Hematopoietic multipotent progenitor cell treated with erythropoietin and hydrocortisone succinate and interleukin-3 and kit ligand, for 17 days (in vitro differentiated cells): ENCODE measurements around the gene MEAK7.
A peak's percentile ranks its signal among the peaks of the same experiment; 100 is the strongest.

Experiments used
- DNase-seq: peaks from one replicate; pipeline ENCODE4 v3.0.0-alpha.2; 2015; ENCODE audit warnings: low spot score

MEAK7 gene, protein sequence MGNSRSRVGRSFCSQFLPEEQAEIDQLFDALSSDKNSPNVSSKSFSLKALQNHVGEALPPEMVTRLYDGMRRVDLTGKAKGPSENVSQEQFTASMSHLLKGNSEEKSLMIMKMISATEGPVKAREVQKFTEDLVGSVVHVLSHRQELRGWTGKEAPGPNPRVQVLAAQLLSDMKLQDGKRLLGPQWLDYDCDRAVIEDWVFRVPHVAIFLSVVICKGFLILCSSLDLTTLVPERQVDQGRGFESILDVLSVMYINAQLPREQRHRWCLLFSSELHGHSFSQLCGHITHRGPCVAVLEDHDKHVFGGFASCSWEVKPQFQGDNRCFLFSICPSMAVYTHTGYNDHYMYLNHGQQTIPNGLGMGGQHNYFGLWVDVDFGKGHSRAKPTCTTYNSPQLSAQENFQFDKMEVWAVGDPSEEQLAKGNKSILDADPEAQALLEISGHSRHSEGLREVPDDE

DNA sequence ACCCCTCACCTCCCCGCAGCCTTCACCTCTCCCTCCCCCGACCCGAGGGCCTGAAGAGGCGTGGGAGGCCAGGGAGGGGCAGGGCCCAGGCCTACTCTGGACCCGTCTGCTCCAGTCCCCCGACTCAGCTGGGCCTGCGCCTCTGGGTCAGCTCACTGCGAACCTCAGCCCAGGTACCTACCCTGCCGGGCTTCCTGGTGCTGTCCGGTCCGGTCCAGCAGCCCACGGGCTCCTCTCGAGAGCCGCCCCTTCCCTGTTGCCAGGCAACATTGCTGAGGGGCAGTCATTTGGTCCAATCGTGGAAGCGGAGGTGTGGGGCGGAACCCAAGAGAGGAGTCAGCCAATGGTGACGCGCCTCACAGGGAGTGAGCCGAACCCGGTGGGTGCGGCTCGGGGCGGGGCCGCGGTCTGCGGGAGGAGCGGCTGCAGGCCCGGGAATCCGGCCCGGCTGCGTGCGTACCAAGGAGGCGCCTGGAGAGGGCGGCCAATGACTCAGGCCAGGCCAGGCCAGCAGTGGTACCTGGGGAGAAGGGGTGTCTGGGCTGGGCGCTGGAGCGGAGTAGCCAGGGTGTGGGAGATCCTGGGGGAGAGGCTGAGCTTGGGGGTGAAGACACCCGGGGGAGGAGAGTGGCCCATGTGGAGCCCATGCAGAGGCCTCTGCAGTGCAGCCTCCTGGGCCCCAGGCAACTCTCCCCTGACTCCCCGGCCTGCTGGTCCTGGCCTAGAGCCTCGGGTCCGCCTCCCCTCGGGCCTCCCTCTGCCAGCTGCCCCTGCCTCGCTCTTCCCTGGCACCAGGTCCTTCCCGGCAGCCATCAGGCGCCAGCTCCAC is at the start of gene MEAK7:
MEAK7 (minus strand) TSS at position 240 of the 829 bp plus-strand sequence. CDS start 6,573 bp downstream, outside the sequence.
- DNase-seq = peak; percentile 97

GRCh38 chr16:84553873-84554399 is 49.5 kb upstream of the MEAK7 start:
- DNase-seq = no peak

- DNase-seq = no peak
These were observed 47.7 kb upstream of the MEAK7 start for GRCh38 chr16:84552135-84552534.

GRCh38 chr16:84550096-84550495 is 45.6 kb upstream of the MEAK7 start:
- no peak for DNase-seq

DNA sequence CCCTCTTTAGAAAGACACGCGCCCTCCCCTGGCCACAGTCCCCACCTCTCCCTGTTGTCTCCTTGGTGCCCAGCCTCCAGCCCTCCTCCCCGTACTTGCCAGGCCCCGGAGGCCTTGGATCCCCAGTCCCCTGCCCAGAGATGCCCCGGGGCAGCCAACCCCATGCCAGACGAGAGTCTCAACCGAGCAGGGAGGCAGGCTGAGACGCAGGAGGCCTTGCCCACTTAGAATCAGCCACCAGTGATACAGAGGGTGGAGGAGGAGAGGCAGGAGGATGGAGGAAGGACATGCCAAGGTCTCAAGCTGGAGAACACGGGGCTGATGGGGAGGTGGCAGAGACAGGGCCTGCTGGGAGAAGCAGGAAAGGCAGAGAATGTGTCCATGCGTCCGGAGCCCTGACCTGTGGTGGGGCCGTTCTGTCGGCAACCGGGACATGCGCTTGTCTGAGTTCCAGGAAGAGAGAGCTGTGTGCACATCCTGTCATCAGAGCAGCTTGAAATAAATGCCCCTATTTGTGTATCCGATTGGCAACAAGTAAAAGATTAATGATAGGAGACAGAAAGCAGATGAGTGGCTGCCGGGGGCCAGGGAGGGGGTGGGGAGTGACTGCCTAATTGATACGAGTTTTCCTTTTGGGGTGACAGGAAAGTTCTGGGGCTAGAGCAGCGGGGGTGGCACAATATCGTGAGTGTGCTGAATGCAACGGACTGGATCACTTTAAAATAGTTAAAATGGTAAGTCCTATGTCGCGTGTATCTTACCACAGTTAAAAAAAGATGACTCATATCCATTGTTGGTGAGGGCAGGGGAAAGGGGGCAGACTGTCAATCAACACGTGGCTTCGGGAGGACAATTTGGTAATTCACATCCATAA is 44.7 kb upstream of the MEAK7 start:
- DNase-seq = no peak

DNA sequence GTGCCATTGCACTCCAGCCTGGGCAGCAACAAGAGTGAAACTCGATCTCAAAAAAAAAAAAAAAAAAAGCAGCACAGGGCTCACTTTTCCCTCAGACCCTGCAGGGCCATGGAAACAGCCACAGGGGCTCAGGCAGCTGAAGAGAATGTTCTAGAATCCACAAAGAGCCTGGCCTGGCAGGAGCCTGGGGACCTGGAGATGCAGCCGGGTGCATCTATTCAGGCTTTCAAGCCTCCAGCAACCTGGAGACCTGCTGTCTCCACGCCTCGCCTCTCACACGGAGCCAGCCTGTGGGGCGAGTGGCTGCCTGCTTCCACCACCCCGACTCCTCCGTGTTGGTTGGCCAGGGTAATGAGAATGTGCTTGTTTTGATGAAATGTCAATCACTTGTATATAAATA is 44.0 kb upstream of the MEAK7 start:
- DNase-seq = no peak

DNA sequence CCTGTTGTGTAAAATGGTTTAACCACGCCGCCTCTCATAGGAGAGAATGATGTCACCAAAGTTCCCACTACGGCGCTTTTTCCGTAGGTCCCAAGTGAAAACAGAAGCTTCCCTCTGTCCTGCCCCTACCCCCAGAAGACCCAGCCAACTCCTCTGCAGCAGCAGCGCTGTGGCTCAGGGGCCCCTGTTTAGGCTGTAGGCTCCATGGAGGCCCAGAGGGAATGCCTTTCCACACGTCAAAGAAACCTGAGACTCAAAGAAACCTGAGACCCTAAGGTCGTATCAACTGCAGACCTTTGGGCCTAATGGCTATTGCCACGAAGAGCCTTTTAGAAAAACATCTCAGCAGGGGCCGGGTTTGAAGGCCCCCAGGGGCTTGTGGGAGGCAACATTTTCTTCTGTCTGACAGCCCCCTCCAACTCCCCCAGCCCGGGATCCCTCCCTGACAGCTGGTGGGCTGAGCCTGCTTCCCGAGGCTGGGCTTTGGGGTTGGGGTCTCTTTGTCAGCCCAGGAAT is 43.1 kb upstream of the MEAK7 start:
- DNase-seq = no peak

DNA sequence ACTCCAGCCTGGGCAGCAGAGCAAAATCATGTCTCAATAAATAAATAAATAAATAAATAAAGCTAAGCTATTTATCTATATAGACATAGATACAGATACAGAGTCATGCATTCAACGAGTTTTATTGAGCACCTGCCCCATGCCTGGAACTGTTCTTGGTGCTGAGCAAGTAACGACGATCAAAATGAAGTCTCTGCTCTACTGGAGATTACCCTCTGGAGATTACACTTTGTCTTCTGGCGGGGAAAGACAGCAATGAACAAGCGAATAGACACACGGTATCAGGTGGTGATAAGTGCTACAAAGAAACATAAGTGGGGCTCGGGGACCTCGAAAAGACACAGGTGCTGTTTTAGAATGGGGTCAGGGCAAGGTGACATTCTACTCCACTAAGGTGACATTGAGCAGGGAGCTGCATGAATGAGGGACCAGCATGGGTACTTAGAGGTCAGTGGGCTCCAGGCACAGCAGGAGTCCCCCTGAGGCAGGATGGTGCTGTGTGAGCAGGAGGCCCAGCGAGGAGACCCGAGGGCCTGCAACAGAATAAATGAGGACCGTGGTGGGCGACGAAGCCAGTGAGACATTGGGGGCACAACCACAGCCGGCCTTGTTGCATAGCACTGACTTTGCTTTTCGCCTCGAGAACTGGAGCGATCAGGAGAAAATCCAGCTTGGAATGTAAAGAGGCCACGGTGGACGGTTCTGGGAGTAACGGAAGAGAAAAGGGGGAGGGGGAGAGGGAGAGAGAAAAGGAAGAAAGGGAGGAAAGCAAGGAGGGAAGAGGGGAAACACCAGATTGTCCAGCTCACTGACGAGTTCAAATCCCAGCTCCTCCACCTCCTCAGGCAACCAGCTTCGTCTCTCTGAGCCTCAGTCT is 42.4 kb upstream of the MEAK7 start:
- no peak for DNase-seq

- DNase-seq = no peak
These were observed 40.8 kb upstream of the MEAK7 start for GRCh38 chr16:84545114-84545737.

- no peak for DNase-seq
These were observed 39.7 kb upstream of the MEAK7 start for GRCh38 chr16:84544031-84544773.

GRCh38 chr16:84543253-84543652 is 38.8 kb upstream of the MEAK7 start:
- DNase-seq = no peak

DNA sequence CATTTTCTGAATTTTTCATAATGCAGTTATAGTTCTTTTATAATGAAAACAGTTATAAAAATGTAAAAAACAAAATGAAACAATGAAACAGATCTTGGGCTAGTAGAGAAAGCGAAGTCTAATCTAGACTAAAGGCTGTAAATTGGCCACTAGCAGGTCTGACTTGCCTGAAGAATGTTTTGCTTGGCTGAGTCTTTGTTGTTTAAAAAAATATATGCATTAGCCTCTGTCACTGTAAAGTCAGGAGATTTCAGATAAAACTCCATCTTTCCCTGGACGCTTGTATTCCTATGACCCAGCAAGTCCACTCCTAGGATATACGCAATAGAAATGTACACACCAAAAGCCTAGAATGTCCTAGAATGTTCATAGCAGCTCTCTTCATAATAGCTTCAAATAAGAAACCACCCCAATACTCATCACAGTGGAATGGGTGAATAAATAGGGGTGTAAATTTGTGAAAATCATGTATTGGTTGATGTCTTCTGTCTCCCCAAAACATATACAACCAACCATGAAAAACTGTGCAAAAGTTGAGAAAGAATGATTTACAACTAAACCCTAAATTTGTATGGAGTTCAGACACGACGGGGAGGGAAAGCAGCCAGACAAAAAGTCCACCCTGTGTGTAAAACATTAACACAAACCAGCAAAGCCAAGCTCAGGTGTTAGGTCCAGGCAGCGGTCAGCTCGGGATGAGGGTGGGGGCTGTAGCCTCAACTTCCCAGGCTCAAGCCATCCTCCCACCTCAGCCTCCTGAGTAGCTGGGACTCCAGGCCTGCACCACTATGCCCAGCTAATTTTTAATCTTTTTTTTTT is 37.7 kb upstream of the MEAK7 start:
- no peak for DNase-seq

- DNase-seq = no peak
These were observed 35.7 kb upstream of the MEAK7 start for GRCh38 chr16:84540194-84540593.

GRCh38 chr16:84538222-84538840 is 33.9 kb upstream of the MEAK7 start:
- DNase-seq = no peak

DNA sequence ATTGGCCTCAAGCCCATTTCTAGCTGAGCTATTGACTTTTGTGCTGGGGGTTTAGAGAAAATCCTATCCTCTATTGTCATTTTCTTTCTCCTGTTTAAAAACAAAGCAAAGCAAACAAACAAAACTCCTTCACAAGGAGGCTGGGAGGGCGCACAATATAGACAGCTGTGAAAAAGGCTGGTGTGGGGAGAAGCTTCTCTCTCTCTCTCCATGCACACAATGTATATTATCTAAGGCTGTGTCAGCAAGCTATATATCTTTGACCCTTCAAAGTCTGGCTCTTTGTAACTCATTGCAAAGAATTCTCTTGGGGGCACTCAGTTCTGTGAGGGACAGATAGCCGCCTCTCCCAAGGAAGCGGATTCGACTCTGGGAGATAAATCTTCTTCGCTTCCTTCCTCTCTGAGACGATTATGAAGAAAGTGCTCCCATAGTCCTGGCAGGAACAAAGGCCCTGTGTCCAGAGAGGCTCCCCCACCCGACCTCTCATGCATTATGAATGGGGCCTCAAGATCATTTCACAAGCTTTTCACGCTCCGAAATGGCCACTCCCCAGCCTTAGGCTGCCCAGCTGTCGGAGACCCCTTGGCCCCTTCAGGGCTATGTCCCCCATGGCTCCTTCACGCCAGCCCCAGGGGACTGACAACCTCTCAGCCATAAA is 33.2 kb upstream of the MEAK7 start:
- no peak for DNase-seq

GRCh38 chr16:84535851-84536250 is 31.4 kb upstream of the MEAK7 start:
- DNase-seq = no peak

- no peak for DNase-seq
These were observed 30.9 kb upstream of the MEAK7 start for GRCh38 chr16:84535408-84535807.

- no peak for DNase-seq
These were observed 30.4 kb upstream of the MEAK7 start for GRCh38 chr16:84534815-84535214.
